DOHH2 (cell line): ENCODE measurements around the gene MRPL27.

Experiments used
- EZH2phosphoT487 ChIP-seq: fragments of 200-600 bp; sonication (generic); IDR thresholded peaks from 2 replicates; pipeline ENCODE4 v1.6.1; 2017; ENCODE audit warnings: borderline replicate concordance, mild to moderate bottlenecking, antibody characterized with exemption, low read length, moderate library complexity, mixed read lengths
- TF ChIP-seq, protein P1 (sequence below): fragments of 200-600 bp; sonication (generic); IDR thresholded peaks from one replicate; pipeline ENCODE4 v1.5.1; 2014; ENCODE audit warnings: antibody characterized with exemption, mild to moderate bottlenecking, low read depth, low read length; ENCODE audit not compliant: poor library complexity, severe bottlenecking

DNA sequence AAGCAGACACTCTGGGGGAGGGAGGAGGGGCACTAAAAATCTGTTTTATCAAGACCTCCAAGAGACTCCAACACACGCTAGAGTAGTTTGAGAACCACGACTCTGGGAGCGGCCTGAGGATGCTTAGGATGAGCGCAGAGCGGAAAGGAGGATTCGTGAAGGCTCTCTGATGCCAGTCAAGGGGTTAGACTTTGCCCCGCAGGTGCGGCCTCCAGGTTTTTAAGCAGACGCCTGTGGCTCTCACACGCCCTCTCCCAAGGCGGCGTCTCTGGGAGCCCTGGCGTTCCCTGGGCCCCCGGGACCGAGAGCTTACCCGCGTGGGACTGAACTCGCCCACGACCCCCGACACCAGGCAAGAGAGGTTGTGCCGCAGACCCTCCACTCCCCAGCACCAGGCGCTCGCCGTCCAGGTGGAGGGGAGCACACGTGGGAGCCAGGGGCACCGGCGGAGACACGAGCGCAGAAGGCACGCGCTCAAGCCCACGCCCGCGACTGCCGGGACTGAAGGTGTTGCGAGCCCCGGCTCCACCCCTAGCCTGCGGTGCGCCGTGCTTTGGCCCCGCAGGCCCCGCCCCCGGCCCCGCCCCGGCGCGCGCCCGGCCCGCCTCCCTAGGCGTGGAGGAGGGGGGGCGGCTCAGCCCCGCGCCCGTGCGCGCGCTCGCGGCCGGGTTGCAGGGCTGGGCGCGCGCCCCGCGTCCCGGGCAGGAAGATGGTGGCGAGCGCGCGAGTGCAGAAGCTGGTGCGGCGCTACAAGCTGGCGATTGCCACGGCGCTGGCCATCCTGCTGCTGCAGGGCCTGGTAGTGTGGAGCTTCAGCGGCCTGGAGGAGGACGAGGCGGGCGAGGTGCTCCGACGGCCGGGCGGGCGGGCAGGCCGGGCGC lies 27.3 kb downstream of the MRPL27 start, which contains the start of gene XYLT2:
- TF ChIP-seq, protein P1, sequence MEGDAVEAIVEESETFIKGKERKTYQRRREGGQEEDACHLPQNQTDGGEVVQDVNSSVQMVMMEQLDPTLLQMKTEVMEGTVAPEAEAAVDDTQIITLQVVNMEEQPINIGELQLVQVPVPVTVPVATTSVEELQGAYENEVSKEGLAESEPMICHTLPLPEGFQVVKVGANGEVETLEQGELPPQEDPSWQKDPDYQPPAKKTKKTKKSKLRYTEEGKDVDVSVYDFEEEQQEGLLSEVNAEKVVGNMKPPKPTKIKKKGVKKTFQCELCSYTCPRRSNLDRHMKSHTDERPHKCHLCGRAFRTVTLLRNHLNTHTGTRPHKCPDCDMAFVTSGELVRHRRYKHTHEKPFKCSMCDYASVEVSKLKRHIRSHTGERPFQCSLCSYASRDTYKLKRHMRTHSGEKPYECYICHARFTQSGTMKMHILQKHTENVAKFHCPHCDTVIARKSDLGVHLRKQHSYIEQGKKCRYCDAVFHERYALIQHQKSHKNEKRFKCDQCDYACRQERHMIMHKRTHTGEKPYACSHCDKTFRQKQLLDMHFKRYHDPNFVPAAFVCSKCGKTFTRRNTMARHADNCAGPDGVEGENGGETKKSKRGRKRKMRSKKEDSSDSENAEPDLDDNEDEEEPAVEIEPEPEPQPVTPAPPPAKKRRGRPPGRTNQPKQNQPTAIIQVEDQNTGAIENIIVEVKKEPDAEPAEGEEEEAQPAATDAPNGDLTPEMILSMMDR = no peak
- no peak for TF ChIP-seq EZH2phosphoT487
